ENCODE data around the gene RPL13A.

Gene RPL13A

DNA sequence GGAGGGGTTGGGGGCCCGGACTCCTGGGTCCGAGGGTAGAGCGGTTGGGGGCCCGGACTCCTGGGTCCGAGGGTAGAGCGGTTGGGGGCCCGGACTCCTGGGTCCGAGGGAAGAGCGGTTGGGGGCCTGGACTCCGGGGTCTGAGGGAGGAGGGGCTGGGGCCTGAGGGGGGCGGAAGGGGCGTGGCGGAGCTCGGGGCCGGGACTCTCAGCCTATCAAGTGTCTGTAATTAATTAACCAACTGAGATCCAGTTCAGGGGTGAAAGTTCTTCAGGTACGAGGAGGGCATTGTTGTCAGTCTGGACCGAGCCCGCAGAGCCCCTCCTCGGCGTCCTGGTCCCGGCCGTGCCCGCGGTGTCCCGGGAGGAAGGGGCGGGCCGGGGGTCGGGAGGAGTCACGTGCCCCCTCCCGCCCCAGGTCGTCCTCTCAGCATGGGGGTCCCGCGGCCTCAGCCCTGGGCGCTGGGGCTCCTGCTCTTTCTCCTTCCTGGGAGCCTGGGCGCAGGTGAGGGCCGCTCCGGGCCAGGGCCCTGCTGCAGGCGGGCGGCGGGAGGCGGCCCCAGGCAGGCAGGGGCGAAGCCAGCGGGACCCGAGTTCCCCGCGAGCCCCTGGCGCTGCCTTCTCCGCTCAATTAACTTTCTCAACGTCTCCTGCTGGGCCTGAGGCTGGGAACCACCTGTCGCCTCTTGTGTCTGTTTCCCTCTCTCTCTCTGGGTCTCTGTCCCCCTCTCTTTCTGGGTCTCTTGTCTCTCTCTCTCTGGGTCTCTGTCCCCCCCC lies 25.8 kb downstream of the RPL13A start:
- no peak for DNase-seq

DNA sequence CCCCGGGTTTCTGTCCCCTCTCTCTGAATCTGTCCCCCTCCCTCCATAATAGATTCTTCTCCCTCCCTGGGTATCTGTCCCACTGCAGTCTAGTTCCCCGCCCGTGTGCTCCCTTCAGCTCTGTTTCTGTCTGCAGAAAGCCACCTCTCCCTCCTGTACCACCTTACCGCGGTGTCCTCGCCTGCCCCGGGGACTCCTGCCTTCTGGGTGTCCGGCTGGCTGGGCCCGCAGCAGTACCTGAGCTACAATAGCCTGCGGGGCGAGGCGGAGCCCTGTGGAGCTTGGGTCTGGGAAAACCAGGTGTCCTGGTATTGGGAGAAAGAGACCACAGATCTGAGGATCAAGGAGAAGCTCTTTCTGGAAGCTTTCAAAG lies 26.3 kb downstream of the RPL13A start:
- DNase-seq: no peak

DNA sequence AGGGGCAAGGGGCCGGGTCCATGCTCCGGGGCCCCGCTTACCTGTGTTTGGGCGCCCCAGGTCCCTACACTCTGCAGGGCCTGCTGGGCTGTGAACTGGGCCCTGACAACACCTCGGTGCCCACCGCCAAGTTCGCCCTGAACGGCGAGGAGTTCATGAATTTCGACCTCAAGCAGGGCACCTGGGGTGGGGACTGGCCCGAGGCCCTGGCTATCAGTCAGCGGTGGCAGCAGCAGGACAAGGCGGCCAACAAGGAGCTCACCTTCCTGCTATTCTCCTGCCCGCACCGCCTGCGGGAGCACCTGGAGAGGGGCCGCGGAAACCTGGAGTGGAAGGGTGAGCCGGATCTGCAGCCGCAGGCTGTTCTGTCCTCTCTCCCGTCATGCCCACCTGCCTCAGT lies 26.7 kb downstream of the RPL13A start:
- no peak for DNase-seq

DNA sequence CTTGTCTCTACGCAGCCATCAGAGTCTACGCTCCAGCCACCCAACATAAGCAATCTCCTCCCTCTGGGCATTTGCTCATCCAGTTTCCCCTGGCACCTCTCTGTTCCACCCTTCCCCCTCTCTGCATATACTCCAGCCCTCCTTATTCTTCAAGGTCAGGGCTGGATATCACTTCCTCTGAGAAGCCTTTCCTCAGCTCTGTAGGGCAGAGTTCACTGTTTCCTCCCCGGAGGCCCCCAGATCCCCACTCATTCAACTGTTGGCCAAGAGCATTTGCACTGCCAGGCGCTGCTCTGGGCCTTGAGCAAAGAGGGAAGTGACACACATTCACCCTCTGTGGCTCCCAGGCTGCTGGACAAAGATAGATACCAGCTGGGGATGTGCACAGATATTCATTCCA lies 28.4 kb downstream of the RPL13A start:
- peak; percentile 27 for DNase-seq

DNA sequence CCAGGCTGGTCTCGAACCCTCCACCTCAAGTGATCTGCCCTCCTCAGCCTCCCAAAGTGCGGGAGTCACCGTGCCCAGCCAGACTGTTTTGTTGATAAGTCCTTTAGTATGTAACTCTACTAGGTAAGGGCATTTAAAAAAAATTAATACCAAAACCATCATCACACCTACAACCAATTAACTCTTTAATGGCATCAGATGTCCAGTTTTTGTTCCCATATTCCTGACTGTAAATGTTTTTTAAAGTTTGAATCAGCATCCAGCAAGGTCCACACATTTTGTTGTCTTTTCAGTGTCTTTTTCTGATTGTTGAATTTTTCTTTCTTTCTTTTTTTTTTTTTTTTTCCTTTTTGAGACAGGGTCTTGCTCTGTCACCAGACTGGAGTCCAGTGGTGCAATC lies 30.6 kb downstream of the RPL13A start:
- no peak for DNase-seq

DNA sequence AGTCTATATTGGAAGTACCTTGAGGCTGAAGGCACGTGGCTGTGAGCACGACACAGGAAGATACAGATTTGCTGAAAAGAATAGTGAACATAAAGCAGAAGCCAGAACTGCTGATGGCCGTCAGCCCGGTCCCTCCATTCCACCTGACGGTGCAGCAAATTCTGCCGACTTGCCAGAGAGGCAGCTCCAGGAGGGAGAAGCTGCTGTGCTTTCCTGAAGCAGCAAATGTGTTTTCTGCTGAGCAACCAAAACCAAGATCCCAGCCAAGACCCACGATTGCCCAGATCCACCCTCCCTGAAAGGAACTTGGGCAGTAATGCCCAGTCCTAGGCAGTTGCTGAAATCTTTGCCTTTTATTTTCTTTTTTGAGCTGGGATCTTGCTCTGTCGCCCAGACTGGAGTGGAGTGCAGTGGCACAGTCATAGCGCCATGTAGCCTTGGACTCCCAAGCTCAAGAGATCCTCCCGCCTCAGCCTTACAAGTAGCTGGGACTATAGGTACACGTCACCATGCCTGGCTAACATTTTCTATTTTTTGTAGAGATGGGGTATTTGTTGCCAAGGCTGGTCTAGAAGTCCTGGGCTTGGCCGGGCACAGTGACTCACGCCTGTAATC lies 33.4 kb downstream of the RPL13A start:
- DNase-seq: peak; percentile 52

DNA sequence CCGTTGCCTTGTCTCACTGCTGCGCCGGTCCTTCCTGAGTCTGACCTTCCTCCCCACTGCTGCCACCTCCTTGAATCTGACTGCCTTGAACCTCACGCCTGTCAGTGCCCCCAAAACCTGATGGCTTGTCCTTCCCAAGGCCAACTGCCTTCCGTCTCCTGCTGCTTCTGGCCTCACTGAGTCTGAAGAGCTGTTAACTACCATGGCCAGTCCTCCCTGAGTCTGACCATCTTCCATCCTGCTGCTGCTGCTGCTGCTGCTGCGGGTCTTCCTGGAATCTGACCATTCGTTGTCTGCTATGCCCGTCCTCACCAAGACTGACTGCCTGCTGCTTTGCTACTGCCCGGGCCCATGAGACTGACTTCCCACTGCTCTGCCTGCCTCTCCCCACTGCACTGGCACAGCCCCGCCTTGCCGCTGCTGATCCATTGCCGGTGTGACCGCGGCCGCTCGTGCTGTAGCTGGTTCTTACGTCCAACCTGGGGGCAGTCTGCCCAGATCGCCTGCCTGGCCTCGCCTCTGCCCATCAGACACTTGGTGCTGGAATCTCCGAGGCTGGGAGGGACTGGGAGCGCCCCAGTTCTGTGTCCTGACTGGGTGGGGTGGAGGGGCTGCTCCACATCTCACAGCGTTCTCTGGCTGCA lies 37.5 kb downstream of the RPL13A start:
- no peak for DNase-seq

DNA sequence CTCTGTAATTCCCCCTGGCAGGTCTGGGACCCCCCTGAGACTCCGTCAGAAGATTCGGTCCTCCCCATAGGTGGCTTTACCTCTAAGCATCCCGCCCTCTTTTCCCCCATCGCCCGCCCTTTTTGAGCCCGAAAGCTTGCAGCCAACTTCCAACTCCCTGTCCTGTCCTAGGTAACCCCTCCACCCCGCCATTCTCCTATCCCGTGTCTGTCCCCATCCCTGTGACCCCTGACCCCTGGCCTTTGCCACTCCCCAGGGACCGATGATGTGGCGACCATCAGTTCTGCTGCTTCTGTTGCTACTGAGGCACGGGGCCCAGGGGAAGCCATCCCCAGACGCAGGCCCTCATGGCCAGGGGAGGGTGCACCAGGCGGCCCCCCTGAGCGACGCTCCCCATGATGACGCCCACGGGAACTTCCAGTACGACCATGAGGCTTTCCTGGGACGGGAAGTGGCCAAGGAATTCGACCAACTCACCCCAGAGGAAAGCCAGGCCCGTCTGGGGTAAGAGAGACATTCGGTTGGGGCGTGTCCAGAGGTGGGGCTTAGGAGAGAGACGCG lies 40.9 kb downstream of the RPL13A start:
- DNase-seq: no peak

DNA sequence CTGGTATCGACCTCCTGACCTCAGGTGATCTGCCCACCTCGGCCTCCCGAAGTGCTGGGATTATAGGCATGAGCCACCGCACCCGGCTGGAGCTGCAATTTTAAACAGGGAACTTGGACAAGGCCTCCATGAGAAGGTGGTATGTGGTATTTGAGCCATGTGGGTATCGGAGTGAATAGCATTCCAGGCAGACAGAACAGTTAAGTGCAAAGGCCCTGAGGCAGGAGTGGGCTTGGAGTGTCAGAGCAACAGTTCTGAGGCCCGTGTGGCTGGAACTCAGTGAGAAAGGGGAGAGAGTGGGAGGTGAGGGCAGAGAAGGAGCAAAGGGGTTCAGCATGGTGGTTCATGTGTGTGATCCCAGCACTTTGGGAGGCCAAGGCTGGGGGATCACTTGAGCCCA lies 43.3 kb downstream of the RPL13A start:
- no peak for DNase-seq

DNA sequence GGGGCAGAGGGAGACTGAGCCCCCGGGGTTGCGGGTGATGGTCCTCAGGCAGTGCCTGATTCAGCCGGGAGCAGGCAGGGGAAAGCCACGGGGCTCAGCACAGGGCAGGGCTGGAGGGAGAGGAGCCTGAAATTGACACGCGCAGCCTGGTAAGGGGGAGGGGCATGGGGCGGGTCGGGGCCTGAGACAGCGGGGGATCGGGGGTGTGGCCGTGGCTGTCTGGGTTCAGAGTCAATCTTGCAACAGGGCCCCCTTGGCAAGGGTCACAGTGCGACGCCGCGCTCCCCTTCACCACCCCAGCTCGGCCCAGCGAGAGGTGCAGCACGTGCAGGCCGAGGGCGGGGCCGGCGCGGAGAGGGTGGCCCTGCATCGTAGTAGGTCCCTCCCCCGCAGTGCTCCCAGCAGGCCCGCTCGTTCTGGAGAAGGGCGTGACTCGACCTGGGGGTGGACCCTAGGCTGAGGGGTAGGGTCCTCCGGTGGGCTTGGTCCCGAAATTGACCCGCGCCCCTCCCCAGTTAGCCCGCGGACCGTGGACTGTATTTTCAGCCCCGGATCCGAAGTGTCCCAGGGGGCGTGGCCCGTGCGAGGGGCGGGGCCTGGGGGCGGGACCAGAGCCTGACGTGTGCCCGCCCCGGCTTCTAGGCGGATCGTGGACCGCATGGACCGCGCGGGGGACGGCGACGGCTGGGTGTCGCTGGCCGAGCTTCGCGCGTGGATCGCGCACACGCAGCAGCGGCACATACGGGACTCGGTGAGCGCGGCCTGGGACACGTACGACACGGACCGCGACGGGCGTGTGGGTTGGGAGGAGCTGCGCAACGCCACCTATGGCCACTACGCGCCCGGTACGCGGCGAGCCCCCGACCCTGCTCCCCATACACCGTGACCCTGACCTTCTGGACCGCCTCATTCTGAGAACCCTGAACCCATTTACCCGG lies 46.4 kb downstream of the RPL13A start:
- DNase-seq: peak; percentile 43

DNA sequence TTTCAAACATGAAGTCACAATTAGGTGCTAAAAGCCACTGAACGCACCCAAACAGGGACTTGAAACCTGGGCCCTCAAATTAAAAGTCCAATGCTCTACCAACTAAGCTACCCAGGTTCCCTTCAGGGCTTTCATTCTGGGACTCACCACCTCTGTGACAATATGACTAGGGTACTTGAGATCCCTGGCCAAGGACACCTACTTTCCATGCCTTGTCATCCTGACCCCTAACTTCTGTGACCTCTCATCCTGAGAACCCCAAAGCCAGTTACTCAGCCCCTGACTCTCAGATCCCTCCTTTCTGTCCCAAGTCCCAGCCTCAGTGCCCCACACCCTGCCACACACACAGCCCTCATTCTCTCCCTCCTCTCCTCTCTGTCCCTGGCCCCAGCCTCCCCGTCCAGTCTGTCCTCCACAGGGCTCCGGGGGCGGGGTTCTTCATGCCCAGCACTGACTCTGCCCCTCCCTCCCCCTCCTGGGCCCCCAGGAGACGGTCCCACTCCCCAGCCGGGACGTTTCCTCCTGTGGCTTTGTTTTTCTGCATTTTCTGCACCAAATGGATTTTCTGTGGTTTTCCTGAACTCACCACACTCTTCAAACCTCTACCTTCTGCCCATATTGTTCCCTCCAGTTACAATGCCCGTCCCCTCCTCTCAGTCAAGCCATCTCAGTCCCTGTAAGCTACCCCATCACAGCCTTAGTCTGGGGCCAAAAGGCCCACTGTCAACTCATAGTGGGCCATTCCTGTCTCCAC lies 47.4 kb downstream of the RPL13A start:
- no peak for DNase-seq

DNA sequence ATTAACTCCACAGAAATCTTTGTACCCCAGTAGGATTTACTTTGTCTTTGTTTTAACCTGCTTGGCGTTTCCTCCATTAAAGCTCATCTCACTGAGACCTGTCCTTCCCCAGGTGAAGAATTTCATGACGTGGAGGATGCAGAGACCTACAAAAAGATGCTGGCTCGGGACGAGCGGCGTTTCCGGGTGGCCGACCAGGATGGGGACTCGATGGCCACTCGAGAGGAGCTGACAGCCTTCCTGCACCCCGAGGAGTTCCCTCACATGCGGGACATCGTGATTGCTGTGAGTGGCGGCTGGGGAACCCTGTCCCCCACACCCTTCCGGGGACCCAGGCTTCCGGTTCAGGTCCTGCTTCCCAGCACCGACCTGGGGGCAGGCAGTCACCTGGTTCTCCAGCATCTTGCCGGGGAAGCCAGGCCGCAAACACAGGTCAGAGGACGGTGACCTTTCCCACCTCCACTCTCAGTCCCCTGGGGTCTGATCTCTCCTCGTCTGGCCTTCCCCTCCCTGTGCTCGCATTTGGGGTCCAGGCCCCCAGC lies 49.6 kb downstream of the RPL13A start:
- DNase-seq: no peak

DNA sequence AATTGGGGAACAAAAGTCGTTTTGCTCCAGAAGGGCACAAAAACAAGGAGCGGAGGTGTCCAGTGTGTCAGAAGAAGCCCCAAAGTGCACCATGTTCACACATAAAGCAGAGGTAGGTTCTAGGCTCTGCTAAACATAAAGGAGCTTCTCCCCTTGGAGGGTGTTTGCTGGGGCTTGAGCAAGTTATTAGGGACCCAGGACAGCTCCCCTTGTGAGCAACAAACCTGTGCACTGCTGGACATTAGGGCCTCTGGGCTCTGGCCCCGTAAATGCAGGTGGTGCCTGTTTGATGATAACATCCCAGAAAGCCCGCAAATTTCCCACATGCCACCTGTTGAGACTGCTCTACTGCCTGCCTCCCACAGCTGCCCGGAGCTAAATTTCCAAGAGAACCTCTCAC lies 51.2 kb downstream of the RPL13A start:
- DNase-seq: no peak

DNA sequence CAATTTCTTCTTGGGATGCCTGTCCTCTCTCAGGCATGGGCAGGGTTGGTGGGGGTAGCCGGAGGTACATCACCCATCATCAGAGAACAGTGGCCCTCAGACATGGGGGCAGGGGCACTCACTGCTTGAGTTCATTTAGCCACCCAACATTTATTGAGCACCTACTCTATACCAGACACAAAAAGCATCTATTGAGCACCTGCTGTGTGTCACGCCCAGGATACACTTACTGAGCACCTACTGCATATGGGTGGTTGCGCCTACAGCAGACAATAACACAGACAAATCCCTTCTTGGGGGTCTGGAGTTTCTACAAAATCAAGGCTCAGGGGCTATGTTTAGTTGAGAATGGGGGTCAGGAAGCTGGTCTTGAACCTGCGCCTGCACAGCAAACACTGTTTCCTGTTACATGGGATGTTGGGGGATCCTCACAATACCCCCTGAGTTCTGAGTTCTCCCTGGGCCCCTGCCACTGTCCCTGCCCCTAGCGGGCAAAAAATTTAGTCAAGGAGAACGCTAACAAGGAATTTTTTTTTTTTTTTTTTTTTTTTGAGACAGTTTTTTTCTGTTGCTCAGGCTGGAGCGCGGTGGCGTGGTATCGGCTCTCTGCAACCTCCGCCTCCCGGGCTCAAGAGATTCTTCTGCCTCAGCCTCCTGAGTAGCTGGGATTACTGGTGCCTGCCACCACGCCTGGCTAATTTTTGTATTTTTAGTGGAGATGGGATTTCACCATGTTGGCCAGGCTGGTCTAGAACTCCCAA lies 52.0 kb downstream of the RPL13A start:
- no peak for DNase-seq

Data from midbrain (tissue), 1 donor.